A172 (cell line): ENCODE results near the gene IKBKG. TPM values are rescaled to one million over a fixed set of nuclear protein-coding genes. Genes with fewer than 3 reads are reported as not detected.
"Not testable (repeated sequence)": the region's sequence is repeated elsewhere in the genome, so short reads cannot be mapped to it uniquely, and the experiment has no call there.

Experiments used
- DNase-seq: peaks from one replicate; pipeline ENCODE4 v3.0.0-alpha.2; 2015; ENCODE audit warnings: low spot score
- total RNA-seq: library from RNA; depleted of rRNA; stranded (reverse); fragments of >200 nt; shearing (Covaris generic); gene quantifications from 2 replicates; pipeline ENCODE4 v1.2.3, GENCODE V29; 2014

The IKBKG gene
- total RNA-seq, 1 experiment from 2014 or later: 53.6 TPM

GRCh38 chrX:154552112-154552806, 4.8 kb downstream of the IKBKG start:
- DNase-seq: not testable (repeated sequence)

GRCh38 chrX:154558060-154558690, 10.8 kb downstream of the IKBKG start:
- not testable (repeated sequence) for DNase-seq

GRCh38 chrX:154558896-154559295, 11.5 kb downstream of the IKBKG start:
- not testable (repeated sequence) for DNase-seq

GRCh38 chrX:154560326-154560725, 12.9 kb downstream of the IKBKG start:
- DNase-seq: not testable (repeated sequence)

- not testable (repeated sequence) for DNase-seq
These were observed 14.9 kb downstream of the IKBKG start for GRCh38 chrX:154562295-154562694.

- DNase-seq: not testable (repeated sequence)
These were observed 22.9 kb downstream of the IKBKG start for GRCh38 chrX:154570361-154570760.

GRCh38 chrX:154573061-154573460, 25.6 kb downstream of the IKBKG start:
- not testable (repeated sequence) for DNase-seq

GRCh38 chrX:154575076-154575475, 27.7 kb downstream of the IKBKG start:
- DNase-seq: not testable (repeated sequence)

- not testable (repeated sequence) for DNase-seq
These were observed 35.6 kb downstream of the IKBKG start for GRCh38 chrX:154582994-154583393.

GRCh38 chrX:154584585-154585183, 37.3 kb downstream of the IKBKG start, which contains the start of gene CTAG1A:
TSS of gene CTAG1A (plus strand) at chrX:154585133. CDS start at chrX:154585207, 74 bp downstream.
- not testable (repeated sequence) for DNase-seq

GRCh38 chrX:154590415-154590814, 43.0 kb downstream of the IKBKG start:
- not testable (repeated sequence) for DNase-seq

GRCh38 chrX:154592505-154592904, 45.1 kb downstream of the IKBKG start:
- DNase-seq: no peak

- DNase-seq: no peak
These were observed 45.8 kb downstream of the IKBKG start for GRCh38 chrX:154593201-154593600.

GRCh38 chrX:154594491-154594890, 47.1 kb downstream of the IKBKG start:
- no peak for DNase-seq

- peak; percentile 40 for DNase-seq
These were observed 48.3 kb downstream of the IKBKG start for GRCh38 chrX:154595559-154596249.

- peak; percentile 96 for DNase-seq
These were observed 49.0 kb downstream of the IKBKG start for GRCh38 chrX:154596290-154596929.

GRCh38 chrX:154597221-154597620, 49.8 kb downstream of the IKBKG start:
- no peak for DNase-seq

- no peak for DNase-seq
These were observed 51.2 kb downstream of the IKBKG start for GRCh38 chrX:154598656-154599055.

- no peak for DNase-seq
These were observed 52.1 kb downstream of the IKBKG start for GRCh38 chrX:154599531-154599930.

- peak; percentile 89 for DNase-seq
These were observed 53.4 kb downstream of the IKBKG start for GRCh38 chrX:154600759-154601374.

- DNase-seq: no peak
These were observed 54.8 kb downstream of the IKBKG start for GRCh38 chrX:154602226-154602625.
